ENCODE data around the gene TNS4.

Gene TNS4

GRCh38 chr17:40432864-40433528 lies 68.4 kb downstream of the TNS4 start:
- no peak for DNase-seq

- no peak for DNase-seq
Observed at GRCh38 chr17:40431231-40431602, 70.2 kb downstream of the TNS4 start.

- no peak for DNase-seq
Observed at GRCh38 chr17:40430272-40431230, 70.9 kb downstream of the TNS4 start.

GRCh38 chr17:40427002-40427491 lies 74.4 kb downstream of the TNS4 start:
- DNase-seq, result no peak

Measured in COR-L47 (cell line).